Neural cell (in vitro differentiated cells): ENCODE data around the gene SLAIN1. TPM values are rescaled to one million over a fixed set of nuclear protein-coding genes. Genes with fewer than 3 reads are reported as not detected.

Source experiments
- H2AFZ ChIP-seq: fragments of 200-600, 300-800 bp; sonication (generic), shearing (Covaris generic); 2 replicates; pipeline ENCODE4 v1.6.0; 2014; ENCODE audit warnings: low read depth, mild to moderate bottlenecking, antibody characterized with exemption, low read length, moderate library complexity
- H3F3A ChIP-seq: fragments of 200-600 bp; shearing (Covaris generic); 2 replicates; pipeline ENCODE4 v1.6.1; 2016; ENCODE audit warnings: mild to moderate bottlenecking, moderate library complexity, mixed read lengths, antibody characterized with exemption, low read length; ENCODE audit not compliant: insufficient read depth, poor library complexity, severe bottlenecking
- H3K27ac ChIP-seq: fragments of 200-600, 300-800 bp; sonication (generic), shearing (Covaris generic); 2 replicates; pipeline ENCODE4 v1.5.1; 2014; ENCODE audit warnings: mild to moderate bottlenecking, low read length, moderate library complexity
- H3K27me3 ChIP-seq: fragments of 300-800, 200-600 bp; sonication (generic), shearing (Covaris generic); 2 replicates; pipeline ENCODE4 v1.6.0; 2014; ENCODE audit warnings: mild to moderate bottlenecking, low read depth, low read length, moderate library complexity; ENCODE audit not compliant: insufficient read depth
- H3K36me3 ChIP-seq: fragments of 300-800, 200-600 bp; sonication (generic), shearing (Covaris generic); 2 replicates; pipeline ENCODE4 v1.5.1; 2014; ENCODE audit warnings: mild to moderate bottlenecking, antibody characterized with exemption, low read length, moderate library complexity; ENCODE audit not compliant: insufficient read depth
- H3K4me2 ChIP-seq: fragments of 300-800, 200-600 bp; sonication (generic), shearing (Covaris generic); 2 replicates; pipeline ENCODE4 v1.6.0; 2014; ENCODE audit warnings: mild to moderate bottlenecking, low read length
- H3K4me3 ChIP-seq: fragments of 300-800, 200-600 bp; sonication (generic), shearing (Covaris generic); 2 replicates; pipeline ENCODE4 v1.5.1; 2014; ENCODE audit warnings: mild to moderate bottlenecking, low read length, moderate library complexity
- H3K79me2 ChIP-seq: fragments of 200-600 bp; shearing (Covaris generic); replicated peaks from 2 replicates; pipeline ENCODE4 v1.6.0; 2014; ENCODE audit warnings: mild to moderate bottlenecking, low read length, moderate library complexity; ENCODE audit not compliant: insufficient read depth
- H3K9ac ChIP-seq: fragments of 300-800, 200-600 bp; sonication (generic), shearing (Covaris generic); 2 replicates; pipeline ENCODE4 v1.6.1; 2016; ENCODE audit warnings: mild to moderate bottlenecking, low read length, mixed read lengths
- H3K9me2 ChIP-seq: fragments of 200-600 bp; shearing (Covaris generic); 2 replicates; pipeline ENCODE4 v1.6.1; 2016; ENCODE audit warnings: mild to moderate bottlenecking, low read length, mixed read lengths; ENCODE audit not compliant: insufficient read depth
- H3K9me3 ChIP-seq: fragments of 200-600, 300-800 bp; sonication (generic), shearing (Covaris generic); 2 replicates; pipeline ENCODE4 v1.6.1; 2016; ENCODE audit warnings: mild to moderate bottlenecking, mixed run types, low read length, moderate library complexity, mixed read lengths
- H4K20me1 ChIP-seq: fragments of 200-600 bp; shearing (Covaris generic); 2 replicates; pipeline ENCODE4 v1.6.1; 2016; ENCODE audit warnings: mild to moderate bottlenecking, mixed run types; ENCODE audit not compliant: insufficient read depth
- CTCF ChIP-seq: fragments of 450-650 bp; IDR thresholded peaks from 2 replicates; pipeline ENCODE4 v1.5.1; 2014; ENCODE audit warnings: antibody characterized with exemption, mild to moderate bottlenecking, moderate library complexity; ENCODE audit not compliant: poor library complexity, severe bottlenecking
- EP300 ChIP-seq: fragments of 450-650 bp; conservative IDR thresholded peaks from 2 replicates; pipeline ENCODE4 v1.6.1; 2014; ENCODE audit warnings: antibody characterized with exemption, mild to moderate bottlenecking, moderate library complexity; ENCODE audit not compliant: poor library complexity, severe bottlenecking
- EZH2 ChIP-seq: fragments of 200-600, 300-800 bp; shearing (Covaris generic), sonication (generic); IDR thresholded peaks from 2 replicates; pipeline ENCODE4 v1.6.1; 2014; ENCODE audit warnings: antibody characterized with exemption, low read length, borderline replicate concordance, mild to moderate bottlenecking; ENCODE audit not compliant: insufficient read depth, poor library complexity, severe bottlenecking
- MXI1 ChIP-seq: fragments of 450-650 bp; conservative IDR thresholded peaks from 2 replicates; pipeline ENCODE4 v1.6.1; 2014; ENCODE audit warnings: antibody characterized with exemption, mild to moderate bottlenecking; ENCODE audit not compliant: poor library complexity, severe bottlenecking
- POLR2AphosphoS5 ChIP-seq: IDR thresholded peaks from 2 replicates; pipeline ENCODE4 v1.6.1; 2012
- RAD21 ChIP-seq: fragments of 450-650 bp; conservative IDR thresholded peaks from 2 replicates; pipeline ENCODE4 v1.6.1; 2014; ENCODE audit warnings: antibody characterized with exemption, mild to moderate bottlenecking, moderate library complexity
- REST ChIP-seq: IDR thresholded peaks from 2 replicates; pipeline ENCODE4 v1.6.1; 2012; ENCODE audit warnings: borderline replicate concordance
- SMC3 ChIP-seq: fragments of 450-650 bp; conservative IDR thresholded peaks from 2 replicates; pipeline ENCODE4 v1.6.1; 2014; ENCODE audit warnings: antibody characterized with exemption, mild to moderate bottlenecking, moderate library complexity; ENCODE audit not compliant: poor library complexity
- TAF1 ChIP-seq: IDR thresholded peaks from 2 replicates; pipeline ENCODE4 v1.6.1; 2012; ENCODE audit warnings: low read depth
- polyA plus RNA-seq: library from polyadenylated mRNA; depleted of rRNA; stranded (reverse); fragments of >200 nt; gene quantifications from 2 replicates; pipeline ENCODE4 v1.2.3, GENCODE V29; 2014

Gene SLAIN1
- polyA plus RNA-seq, 1 donor from 2014 or later, result 155 TPM

- H3K4me2 ChIP-seq, result no peak overlapping the region
- H3K9ac ChIP-seq, result no peak overlapping the region
- no peaks in the 10 kb centered on the region for H3F3A ChIP-seq
- no peak for TF ChIP-seq MXI1
- no peak for TF ChIP-seq RAD21
- no peak for TF ChIP-seq CTCF
- no peak for TF ChIP-seq EP300
- no peak for TF ChIP-seq POLR2AphosphoS5
- TF ChIP-seq TAF1, result no peak
- TF ChIP-seq SMC3, result no peak
- TF ChIP-seq REST, result no peak
- TF ChIP-seq EZH2, result no peak
- H4K20me1 ChIP-seq, result no peaks in the 10 kb centered on the region
- no peak overlapping the region for H3K27ac ChIP-seq
- no peak overlapping the region for H2AFZ ChIP-seq
- H3K4me3 ChIP-seq, result no peak overlapping the region
- no peaks in the 10 kb centered on the region for H3K36me3 ChIP-seq
- no peaks in the 10 kb centered on the region for H3K27me3 ChIP-seq
- H3K9me3 ChIP-seq, result no peaks in the 10 kb centered on the region
- no peaks in the 10 kb centered on the region for H3K9me2 ChIP-seq
- no peaks in the 10 kb centered on the region for H3K79me2 ChIP-seq
Measured at GRCh38 chr13:77806518-77806917, 109.0 kb downstream of the SLAIN1 start.

GRCh38 chr13:77807431-77808135, 110.1 kb downstream of the SLAIN1 start:
- Histone ChIP-seq H3K27me3 (no peaks in the 10 kb centered on the region), H4K20me1 (no peaks in the 10 kb centered on the region), H3K9ac (no peak overlapping the region), H3K27ac (no peak overlapping the region), H3K79me2 (no peaks in the 10 kb centered on the region), H3K36me3 (no peaks in the 10 kb centered on the region), H3K9me3 (no peaks in the 10 kb centered on the region), H3F3A (no peaks in the 10 kb centered on the region), H3K9me2 (no peaks in the 10 kb centered on the region), H3K4me3 (no peak overlapping the region), H2AFZ (no peak overlapping the region), H3K4me2 (no peak overlapping the region)
- TF ChIP-seq TAF1, result no peak
- no peak for TF ChIP-seq REST
- no peak for TF ChIP-seq MXI1
- TF ChIP-seq EZH2, result no peak
- no peak for TF ChIP-seq POLR2AphosphoS5
- TF ChIP-seq RAD21, result no peak
- TF ChIP-seq EP300, result no peak
- TF ChIP-seq CTCF, result no peak
- no peak for TF ChIP-seq SMC3
